Stomach (tissue), 9 donors: ENCODE measurements around the gene PRR16. TPM values are rescaled to one million over a fixed set of nuclear protein-coding genes. Genes with fewer than 3 reads are reported as not detected.

Source experiments
- DNase-seq, 2 donors: peaks; one replicate each; pipeline versions ENCODE4 v3.0.0 to v3.0.0-alpha.2; 2013 to 2019
- H3K27ac ChIP-seq, 5 donors: fragments of 200-600 bp in 4 of 5; sonication (generic) in 4 of 5; one replicate each; pipeline ENCODE4 v1.5.1; 2013 to 2019; ENCODE audit warnings: mild to moderate bottlenecking in 1 of 5, moderate library complexity in 1 of 5
- H3K27me3 ChIP-seq, 3 donors: fragments of 200-600 bp; sonication (generic); one replicate each; pipeline ENCODE4 v1.5.1; 2017 to 2019; ENCODE audit warnings: mixed run types in 1 of 3
- H3K36me3 ChIP-seq, 4 donors: fragments of 200-600 bp; sonication (generic); 1 replicate in 3 of 4; 2 replicates in 1 of 4; pipeline ENCODE4 v1.5.1; 2016 to 2019
- H3K4me1 ChIP-seq, 4 donors: fragments of 200-600 bp; sonication (generic); one replicate each; pipeline ENCODE4 v1.5.1; 2016 to 2019
- H3K4me3 ChIP-seq, 4 donors: fragments of 200-600 bp; sonication (generic) in 3 of 4; one replicate each; pipeline ENCODE4 v1.5.1; 2016 to 2019; ENCODE audit warnings: mild to moderate bottlenecking in 1 of 4
- H3K9me3 ChIP-seq, 4 donors: fragments of 200-600 bp; sonication (generic); one replicate each; pipeline ENCODE4 v1.5.1; 2016 to 2019
- EP300 ChIP-seq: sonication (generic); formaldehyde crosslinking; IDR thresholded peaks from one replicate; pipeline ENCODE4 v1.6.1; 2017; ENCODE audit warnings: antibody characterized with exemption
- POLR2A ChIP-seq, 4 donors: fragments of 450-650 bp; IDR thresholded peaks; one replicate each; pipeline ENCODE4 v1.6.1; 2016; ENCODE audit warnings: antibody characterized with exemption in 4 of 4, control low read depth in 2 of 4, mild to moderate bottlenecking in 1 of 4, moderate library complexity in 1 of 4
- POLR2AphosphoS5 ChIP-seq, 3 donors: sonication (generic); formaldehyde crosslinking; IDR thresholded peaks; one replicate each; pipeline ENCODE4 v1.6.1; 2016; ENCODE audit warnings: antibody characterized with exemption in 3 of 3
- WGBS, 5 donors: extraction: QIAGEN DNeasy Blood & Tissue Kit in 3 of 5; methylation state at CpG; one replicate each; pipeline versions ENCODE4 v1.1.5 to v1.1.7; 2013 to 2018; 5-methylcytosine and 5-hydroxymethylcytosine counted together
- intact Hi-C: fragments of 100-400 bp; cut with DNase I; formaldehyde crosslinking; loops from one replicate; pipeline ENCODE4 v1.15.1; 2023; ENCODE audit warnings: low total_unique reads
- polyA plus RNA-seq, 3 donors: library from polyadenylated mRNA; stranded (reverse); fragments of 200-250 nt; gene quantifications; one replicate each; pipeline ENCODE4 v1.2.3, GENCODE V29; 2013
- total RNA-seq, 5 donors: library from RNA; depleted of rRNA; stranded (reverse); fragments of >200 nt; gene quantifications; one replicate each; pipeline versions ENCODE4 v1.1.0 to v1.2.3, GENCODE V29; 2014 to 2016
- TF ChIP-seq, protein P1 (sequence below), 7 experiments: fragments of 450-650 bp in 4 of 7; fragments of 200-600 bp in 3 of 7; sonication (generic) in 3 of 7; IDR thresholded peaks; one replicate each; pipeline ENCODE4 v1.5.1; 2016 to 2019; ENCODE audit warnings: antibody characterized with exemption in 7 of 7, control low read depth in 2 of 7, mild to moderate bottlenecking in 1 of 7
- donor health status: healthy with polysubstance abuse.
- donor health status: Bipolar disorder and iron deficiency.
- donor health status: healthy.

PRR16 gene
- total and polyA plus RNA-seq, 8 donors, result 1.3 to 40.8 (median 8.1) TPM

DNA sequence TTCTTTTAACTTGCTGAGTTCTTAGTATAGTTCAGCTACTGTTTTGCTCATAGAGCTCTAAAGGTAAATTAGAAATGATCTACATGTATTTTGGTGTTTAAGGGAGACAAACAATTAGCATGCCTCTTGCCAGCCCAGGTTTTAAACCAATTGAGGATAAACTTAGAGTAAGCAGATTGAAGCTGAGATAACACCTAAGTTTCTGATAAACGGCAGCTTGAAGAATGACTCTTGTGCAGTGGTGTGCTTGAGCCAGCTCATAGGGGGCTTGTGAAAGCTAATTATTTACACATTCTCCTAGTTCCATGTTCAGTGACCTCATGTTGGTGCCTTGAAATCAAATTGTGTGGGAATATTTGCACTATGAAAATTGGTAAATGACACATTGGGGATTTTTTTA is 193.0 kb downstream of the PRR16 start:
- H3K27ac ChIP-seq, result no peak overlapping the region
- TF ChIP-seq POLR2AphosphoS5 (IDR thresholded peaks at IDR 0.05), result no peak
- TF ChIP-seq, protein P1, sequence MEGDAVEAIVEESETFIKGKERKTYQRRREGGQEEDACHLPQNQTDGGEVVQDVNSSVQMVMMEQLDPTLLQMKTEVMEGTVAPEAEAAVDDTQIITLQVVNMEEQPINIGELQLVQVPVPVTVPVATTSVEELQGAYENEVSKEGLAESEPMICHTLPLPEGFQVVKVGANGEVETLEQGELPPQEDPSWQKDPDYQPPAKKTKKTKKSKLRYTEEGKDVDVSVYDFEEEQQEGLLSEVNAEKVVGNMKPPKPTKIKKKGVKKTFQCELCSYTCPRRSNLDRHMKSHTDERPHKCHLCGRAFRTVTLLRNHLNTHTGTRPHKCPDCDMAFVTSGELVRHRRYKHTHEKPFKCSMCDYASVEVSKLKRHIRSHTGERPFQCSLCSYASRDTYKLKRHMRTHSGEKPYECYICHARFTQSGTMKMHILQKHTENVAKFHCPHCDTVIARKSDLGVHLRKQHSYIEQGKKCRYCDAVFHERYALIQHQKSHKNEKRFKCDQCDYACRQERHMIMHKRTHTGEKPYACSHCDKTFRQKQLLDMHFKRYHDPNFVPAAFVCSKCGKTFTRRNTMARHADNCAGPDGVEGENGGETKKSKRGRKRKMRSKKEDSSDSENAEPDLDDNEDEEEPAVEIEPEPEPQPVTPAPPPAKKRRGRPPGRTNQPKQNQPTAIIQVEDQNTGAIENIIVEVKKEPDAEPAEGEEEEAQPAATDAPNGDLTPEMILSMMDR (IDR thresholded peaks at IDR 0.05), result no peak
- no peak for TF ChIP-seq EP300
- TF ChIP-seq POLR2A (IDR thresholded peaks at IDR 0.05), result no peak
- intact Hi-C loops, result no loop called here
- no peaks in the 10 kb centered on the region for H3K27me3 ChIP-seq
- H3K4me3 ChIP-seq, result no peak overlapping the region
- no peaks in the 10 kb centered on the region for H3K36me3 ChIP-seq
- DNase-seq, result no peak
- no peaks in the 10 kb centered on the region for H3K4me1 ChIP-seq
- no peaks in the 10 kb centered on the region for H3K9me3 ChIP-seq
- 11 to 21% (median 18%) methylated on average over 1 of the region's 1 CpG for WGBS, 5 donors

DNA sequence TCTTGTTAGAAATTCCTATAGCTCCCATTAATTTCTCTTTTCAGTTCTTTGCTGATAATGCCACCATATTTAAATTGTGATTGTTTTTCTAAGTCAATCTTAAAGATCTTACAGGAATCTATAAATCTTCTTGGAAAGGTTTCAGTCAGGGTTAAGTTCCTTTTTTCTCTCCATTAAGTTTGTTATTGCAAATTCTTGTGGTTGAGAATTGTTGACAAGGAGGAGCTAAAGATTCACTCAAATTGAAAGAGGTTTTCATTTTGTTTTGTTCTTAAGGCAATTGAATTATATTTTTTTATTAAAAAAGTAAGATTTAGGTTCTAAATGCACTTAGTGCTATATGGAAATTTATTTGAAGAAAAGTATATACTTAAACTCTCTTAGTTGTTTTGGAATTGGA is 213.4 kb downstream of the PRR16 start:
- Histone ChIP-seq H3K4me1 (no peaks in the 10 kb centered on the region), H3K27ac (no peak overlapping the region), H3K36me3 (no peaks in the 10 kb centered on the region), H3K4me3 (no peak overlapping the region), H3K9me3 (no peaks in the 10 kb centered on the region), H3K27me3 (no peaks in the 10 kb centered on the region)
- TF ChIP-seq, protein P1 (IDR thresholded peaks at IDR 0.05), result no peak
- TF ChIP-seq POLR2A (IDR thresholded peaks at IDR 0.05), result no peak
- TF ChIP-seq POLR2AphosphoS5 (IDR thresholded peaks at IDR 0.05), result no peak
- no peak for TF ChIP-seq EP300
- intact Hi-C loops, result no loop called here
- DNase-seq, result no peak

DNA sequence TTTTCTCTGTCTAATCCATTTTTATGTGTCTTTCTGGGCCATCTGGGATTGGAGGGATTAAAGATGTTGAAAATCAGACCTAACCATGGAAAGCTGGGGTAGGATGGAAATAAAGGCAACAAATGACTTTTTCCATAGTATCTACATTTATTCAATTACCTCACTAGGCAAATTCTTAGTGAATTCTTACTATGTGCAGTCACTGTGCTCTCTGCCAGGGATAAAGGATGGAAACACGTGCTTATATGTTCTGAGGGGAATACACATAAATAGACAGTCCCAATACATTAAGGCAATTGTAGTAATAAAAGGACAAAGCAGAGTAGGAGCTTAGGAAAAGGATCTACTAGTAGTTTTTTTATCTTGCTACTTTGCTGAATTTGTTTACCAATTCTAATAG is 214.2 kb downstream of the PRR16 start:
- H3K27me3 ChIP-seq, result no peaks in the 10 kb centered on the region
- no peaks in the 10 kb centered on the region for H3K36me3 ChIP-seq
- no peak for DNase-seq
- TF ChIP-seq, protein P1 (IDR thresholded peaks at IDR 0.05), result no peak
- no peak for TF ChIP-seq POLR2A (IDR thresholded peaks at IDR 0.05)
- TF ChIP-seq EP300, result no peak
- no peak for TF ChIP-seq POLR2AphosphoS5 (IDR thresholded peaks at IDR 0.05)
- WGBS, 5 donors, result 41 to 76% (median 65%) methylated on average over 1 of the region's 1 CpG
- no peak overlapping the region for H3K4me3 ChIP-seq
- H3K4me1 ChIP-seq, result no peaks in the 10 kb centered on the region
- intact Hi-C loops, result no loop called here
- no peak overlapping the region for H3K27ac ChIP-seq
- no peaks in the 10 kb centered on the region for H3K9me3 ChIP-seq

DNA sequence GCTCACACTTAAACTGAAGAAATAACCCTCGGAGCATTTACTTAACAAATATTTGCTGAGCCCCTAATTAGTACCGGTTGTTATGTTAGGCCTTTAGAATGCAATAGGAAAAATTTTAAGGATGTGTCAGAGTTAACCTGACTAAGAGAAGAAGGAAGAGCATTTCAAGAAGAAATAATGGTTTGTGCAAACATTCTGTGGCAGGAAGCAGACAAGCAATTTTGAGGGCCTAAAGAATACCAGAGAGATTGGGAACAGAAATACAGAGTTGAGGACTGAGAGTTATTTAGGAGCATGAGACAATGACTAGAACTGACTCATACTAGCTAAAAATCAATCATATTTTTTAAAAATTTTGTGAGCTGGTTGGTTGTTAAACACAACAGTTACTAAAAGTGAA is 218.8 kb downstream of the PRR16 start:
- H3K36me3 ChIP-seq, result no peaks in the 10 kb centered on the region
- H3K27ac ChIP-seq, result no peak overlapping the region
- H3K27me3 ChIP-seq, result no peaks in the 10 kb centered on the region
- H3K4me3 ChIP-seq, result no peak overlapping the region
- WGBS, 5 donors, result 28 to 59% (median 44%) methylated on average over 2 of the region's 2 CpGs
- no peak for DNase-seq
- no peaks in the 10 kb centered on the region for H3K4me1 ChIP-seq
- peaks cover 0 to 3% (median 0%) of the 10 kb centered on the region in 4 donors for H3K9me3 ChIP-seq
- TF ChIP-seq POLR2AphosphoS5 (IDR thresholded peaks at IDR 0.05) (no peak), POLR2A (IDR thresholded peaks at IDR 0.05) (no peak), EP300 (no peak)
- TF ChIP-seq, protein P1 (IDR thresholded peaks at IDR 0.05), result no peak
- intact Hi-C loops, result no loop called here
